ENCODE results near the gene TMEM86A. TPM values are rescaled to one million over a fixed set of nuclear protein-coding genes. Genes with fewer than 3 reads are reported as not detected.
A peak's percentile ranks its signal among the peaks of the same experiment; 100 is the strongest.

TMEM86A gene
- total and polyA plus RNA-seq, 2 of the 4 experiments (the other 2 are of a cell fraction) = 0.31 to 0.36 TPM

DNA sequence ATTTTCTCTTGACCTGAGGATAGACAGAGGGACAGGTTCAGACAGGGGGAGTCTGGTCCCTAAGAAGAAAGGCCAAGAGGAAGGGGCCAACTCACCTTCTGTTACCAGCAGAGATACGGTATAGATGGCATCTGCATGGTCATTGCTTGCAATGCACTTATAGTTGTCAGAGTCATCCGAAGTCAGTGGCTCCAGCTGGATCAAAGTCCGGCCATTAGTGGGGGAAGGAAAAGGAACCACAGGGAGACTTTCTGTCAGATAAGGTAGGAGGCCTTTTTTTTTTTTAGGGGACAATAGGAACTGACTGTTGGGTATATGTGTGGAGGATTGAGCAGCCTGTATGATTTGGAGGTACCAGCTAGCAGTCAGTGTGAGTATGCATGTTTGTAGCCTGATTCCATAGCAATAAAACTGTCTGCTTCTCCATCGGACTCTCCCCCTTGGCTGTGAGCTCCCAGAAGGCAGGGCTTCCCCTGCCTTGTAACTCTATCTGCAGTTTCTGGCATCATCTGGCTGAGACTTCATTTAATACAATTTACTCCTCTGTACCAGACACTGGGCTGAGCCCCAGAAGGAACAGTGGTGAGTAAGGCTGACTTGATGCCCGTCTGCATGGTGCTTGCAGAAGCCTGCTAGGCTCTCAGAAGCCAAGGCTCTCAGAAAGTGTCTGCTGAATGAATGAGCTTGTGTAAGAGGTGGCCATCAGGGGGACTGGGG is 21.7 kb downstream of the TMEM86A start:
- no peak for ATAC-seq (ENCODE audit: low read depth)
- H2AFZ ChIP-seq (replicated peaks; ENCODE audit: low read length, poor library complexity) = peak overlapping the region; percentile 90
- POLR2A ChIA-PET (ENCODE audit: unreplicated experiment) = interaction anchor here (0.6 kb wide), 1 partner anchor 24 kb away, joined by 3 read pairs; no protein-coding TSS in a partner anchor

More for the DNA sequence above, 21.7 kb downstream of the TMEM86A start:
- dilution Hi-C loops (cut with HindIII; ENCODE audit: low sequenced_read_pairs, unreplicated experiment) = no loop called here
- DNase-seq = peak; percentile 25
- Histone ChIP-seq H2BK120ac (ENCODE audit: low read depth, low read length) (no peak overlapping the region), H2BK15ac (ENCODE audit: low read depth, low read length) (no peak overlapping the region), H3K36me3 (ENCODE audit: control insufficient read depth, insufficient read depth, low read length) (no peaks in the 10 kb centered on the region), H3K4me2 (ENCODE audit: low read depth, low read length) (no peak overlapping the region; the same call in 1 of the 2 replicates), H3K14ac (replicated peaks; ENCODE audit: low read depth, low read length) (no peak overlapping the region), H3K18ac (ENCODE audit: low read depth, low read length) (no peak overlapping the region), H4K8ac (ENCODE audit: low read depth in 2 of 2, low read length in 2 of 2) (no peak overlapping the region), H2BK20ac (ENCODE audit: low read depth, low read length) (no peak overlapping the region), H2AK5ac (ENCODE audit: low read depth, low read length) (no peak overlapping the region), H2BK5ac (ENCODE audit: low read depth, low read length, poor library complexity, severe bottlenecking) (no peak overlapping the region), H3K23ac (ENCODE audit: low read depth, low read length) (no peak overlapping the region), H4K20me1 (ENCODE audit: insufficient read depth, low read length) (no peaks in the 10 kb centered on the region), H3K27me3 (ENCODE audit: control insufficient read depth, insufficient read depth, low read length) (peaks cover 18% of the 10 kb centered on the region), H3K4me1 (ENCODE audit: control insufficient read depth, insufficient read depth, low read length) (no peaks in the 10 kb centered on the region), H3K9ac (ENCODE audit: low read depth, low read length) (no peak overlapping the region), H4K5ac (ENCODE audit: low read depth, low read length) (no peak overlapping the region), H3K9me3 (ENCODE audit: control insufficient read depth, insufficient read depth, low read length) (no peaks in the 10 kb centered on the region), H3K79me1 (ENCODE audit: low read depth in 1 of 2, low read length in 2 of 2) (no peaks in the 10 kb centered on the region), H3K27ac (ENCODE audit: insufficient read depth, low read length) (no peak overlapping the region), H3K4me3 (ENCODE audit: insufficient read depth, low read depth, low read length) (no peak overlapping the region), H3K56ac (ENCODE audit: extremely low read depth, insufficient read depth, low read length) (no peak overlapping the region), H3K9me1 (ENCODE audit: insufficient read depth, low read length) (0 out of 2 replicates have a peak, but pooled peaks cover 2% of the 10 kb centered on the region), H3K4ac (ENCODE audit: low read depth, low read length) (no peak overlapping the region), H2AK9ac (replicated peaks; ENCODE audit: low read depth, low read length, poor library complexity) (peak overlapping the region; percentile 1), H4K91ac (ENCODE audit: insufficient read depth, low read depth, low read length) (no peak overlapping the region)
- TF ChIP-seq, protein P1, sequence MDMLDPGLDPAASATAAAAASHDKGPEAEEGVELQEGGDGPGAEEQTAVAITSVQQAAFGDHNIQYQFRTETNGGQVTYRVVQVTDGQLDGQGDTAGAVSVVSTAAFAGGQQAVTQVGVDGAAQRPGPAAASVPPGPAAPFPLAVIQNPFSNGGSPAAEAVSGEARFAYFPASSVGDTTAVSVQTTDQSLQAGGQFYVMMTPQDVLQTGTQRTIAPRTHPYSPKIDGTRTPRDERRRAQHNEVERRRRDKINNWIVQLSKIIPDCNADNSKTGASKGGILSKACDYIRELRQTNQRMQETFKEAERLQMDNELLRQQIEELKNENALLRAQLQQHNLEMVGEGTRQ (IDR thresholded peaks at IDR 0.05; ENCODE audit: low read depth, low read length) = no peak
- TF ChIP-seq SMC3 (IDR thresholded peaks at IDR 0.05; ENCODE audit: low read depth, low read length) = no peak
- TF ChIP-seq RFX5 (IDR thresholded peaks at IDR 0.05; ENCODE audit: low read depth, low read length) = no peak
- no peak for TF ChIP-seq RCOR1 (IDR thresholded peaks at IDR 0.05; ENCODE audit: insufficient replicate concordance, low read length)
- TF ChIP-seq CEBPB (IDR thresholded peaks at IDR 0.05; ENCODE audit: low read depth, low read length) = no peak
- no peak for TF ChIP-seq CHD1 (IDR thresholded peaks at IDR 0.05; ENCODE audit: low read depth, low read length)
- no peak for TF ChIP-seq FOS (IDR thresholded peaks at IDR 0.05; ENCODE audit: low read depth, low read length)
- TF ChIP-seq, protein P2, sequence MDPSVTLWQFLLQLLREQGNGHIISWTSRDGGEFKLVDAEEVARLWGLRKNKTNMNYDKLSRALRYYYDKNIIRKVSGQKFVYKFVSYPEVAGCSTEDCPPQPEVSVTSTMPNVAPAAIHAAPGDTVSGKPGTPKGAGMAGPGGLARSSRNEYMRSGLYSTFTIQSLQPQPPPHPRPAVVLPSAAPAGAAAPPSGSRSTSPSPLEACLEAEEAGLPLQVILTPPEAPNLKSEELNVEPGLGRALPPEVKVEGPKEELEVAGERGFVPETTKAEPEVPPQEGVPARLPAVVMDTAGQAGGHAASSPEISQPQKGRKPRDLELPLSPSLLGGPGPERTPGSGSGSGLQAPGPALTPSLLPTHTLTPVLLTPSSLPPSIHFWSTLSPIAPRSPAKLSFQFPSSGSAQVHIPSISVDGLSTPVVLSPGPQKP (IDR thresholded peaks at IDR 0.05; ENCODE audit: borderline replicate concordance, low read depth, low read length) = no peak
- TF ChIP-seq RAD21 (IDR thresholded peaks at IDR 0.05; ENCODE audit: low read length) = no peak
- TF ChIP-seq, protein P3, sequence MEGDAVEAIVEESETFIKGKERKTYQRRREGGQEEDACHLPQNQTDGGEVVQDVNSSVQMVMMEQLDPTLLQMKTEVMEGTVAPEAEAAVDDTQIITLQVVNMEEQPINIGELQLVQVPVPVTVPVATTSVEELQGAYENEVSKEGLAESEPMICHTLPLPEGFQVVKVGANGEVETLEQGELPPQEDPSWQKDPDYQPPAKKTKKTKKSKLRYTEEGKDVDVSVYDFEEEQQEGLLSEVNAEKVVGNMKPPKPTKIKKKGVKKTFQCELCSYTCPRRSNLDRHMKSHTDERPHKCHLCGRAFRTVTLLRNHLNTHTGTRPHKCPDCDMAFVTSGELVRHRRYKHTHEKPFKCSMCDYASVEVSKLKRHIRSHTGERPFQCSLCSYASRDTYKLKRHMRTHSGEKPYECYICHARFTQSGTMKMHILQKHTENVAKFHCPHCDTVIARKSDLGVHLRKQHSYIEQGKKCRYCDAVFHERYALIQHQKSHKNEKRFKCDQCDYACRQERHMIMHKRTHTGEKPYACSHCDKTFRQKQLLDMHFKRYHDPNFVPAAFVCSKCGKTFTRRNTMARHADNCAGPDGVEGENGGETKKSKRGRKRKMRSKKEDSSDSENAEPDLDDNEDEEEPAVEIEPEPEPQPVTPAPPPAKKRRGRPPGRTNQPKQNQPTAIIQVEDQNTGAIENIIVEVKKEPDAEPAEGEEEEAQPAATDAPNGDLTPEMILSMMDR (conservative IDR thresholded peaks at IDR 0.05; ENCODE audit: low read depth, low read length) = no peak
- no peak for TF ChIP-seq NFE2L2 (IDR thresholded peaks at IDR 0.05; ENCODE audit: low read depth, low read length)
- no peak for TF ChIP-seq BHLHE40 (IDR thresholded peaks at IDR 0.05; ENCODE audit: low read depth, low read length)
- 78% methylated on average over 3 of the region's 5 CpGs; no CpG with 5 or more reads in 1 of the 2 experiments for WGBS, 2 experiments (ENCODE audit: extremely low coverage in 2 of 2, insufficient read length in 1 of 2)
- no TSS peak for BruUV-seq (replicated peaks)
- in situ Hi-C loops (cut with MboI; ENCODE audit: low sequenced_read_pairs) = no loop called here
- CTCF ChIA-PET = no interaction called here
- intact Hi-C loops (cut with micrococcal nuclease) = no loop called here

Data from IMR-90 (cell line).